Activated CD8-positive, alpha-beta memory T cell treated with anti-CD3 and anti-CD28 coated beads for 48 hours (primary cell): ENCODE measurements around the gene DNAL1.
"Not testable (repeated sequence)": the region's sequence is repeated elsewhere in the genome, so short reads cannot be mapped to it uniquely, and the experiment has no call there.

Experiments
- DNase-seq, 3 experiments: peaks; one replicate each; pipeline ENCODE4 v3.0.0-alpha.2; 2020; ENCODE audit warnings: low read depth in 2 of 3, low spot score in 2 of 3

Gene DNAL1

GRCh38 chr14:73644531-73645247 lies at the start of gene DNAL1:
Gene DNAL1, plus strand, starts transcription at chr14:73644986. Its CDS starts 54 bp downstream, at chr14:73645040.
- peak; percentile 81 to 86 (median 82) for DNase-seq

GRCh38 chr14:73599499-73599898 lies 45.3 kb upstream of the DNAL1 start:
- no peak for DNase-seq

DNA sequence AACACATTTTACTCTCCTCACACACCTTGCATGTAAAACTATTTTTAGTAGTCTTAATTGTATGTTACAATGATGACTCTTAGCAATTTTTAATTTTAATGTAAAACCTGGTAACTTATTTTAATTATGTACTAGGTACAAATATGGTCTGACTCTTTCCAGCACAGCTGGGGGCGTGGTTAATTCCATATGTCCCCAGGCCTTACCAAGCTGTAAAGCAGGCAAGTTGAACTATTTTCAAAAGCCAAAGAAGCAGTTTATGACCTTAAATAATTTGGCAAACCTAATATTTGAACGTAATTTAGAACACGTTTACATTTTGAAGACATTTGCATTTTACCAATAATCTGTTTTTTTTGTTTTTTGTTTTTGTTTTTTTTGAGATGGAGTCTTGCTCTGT lies 41.8 kb upstream of the DNAL1 start:
- no peak for DNase-seq

GRCh38 chr14:73606271-73606670 lies 38.5 kb upstream of the DNAL1 start:
- no peak for DNase-seq

GRCh38 chr14:73607241-73607640 lies 37.5 kb upstream of the DNAL1 start:
- DNase-seq, result no peak

DNA sequence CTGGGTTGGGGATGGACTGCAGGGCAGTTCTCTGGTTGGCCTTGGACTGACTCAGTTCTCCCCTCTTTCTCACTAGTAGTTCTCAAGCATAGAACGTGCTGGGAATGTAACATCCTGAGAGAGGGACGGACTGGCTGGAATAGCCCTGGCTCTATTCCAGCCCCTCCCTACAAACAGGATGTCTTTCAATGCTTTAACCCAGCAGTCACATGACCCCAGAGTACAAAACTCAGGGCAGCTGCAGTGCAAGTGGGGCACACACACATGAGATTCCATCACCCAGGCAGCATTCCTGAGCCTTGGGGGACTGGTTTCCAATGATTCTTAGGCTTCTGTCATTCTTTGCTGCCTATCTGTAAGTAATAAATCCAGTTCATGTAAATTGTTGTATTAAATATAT lies 34.1 kb upstream of the DNAL1 start:
- no peak for DNase-seq

DNA sequence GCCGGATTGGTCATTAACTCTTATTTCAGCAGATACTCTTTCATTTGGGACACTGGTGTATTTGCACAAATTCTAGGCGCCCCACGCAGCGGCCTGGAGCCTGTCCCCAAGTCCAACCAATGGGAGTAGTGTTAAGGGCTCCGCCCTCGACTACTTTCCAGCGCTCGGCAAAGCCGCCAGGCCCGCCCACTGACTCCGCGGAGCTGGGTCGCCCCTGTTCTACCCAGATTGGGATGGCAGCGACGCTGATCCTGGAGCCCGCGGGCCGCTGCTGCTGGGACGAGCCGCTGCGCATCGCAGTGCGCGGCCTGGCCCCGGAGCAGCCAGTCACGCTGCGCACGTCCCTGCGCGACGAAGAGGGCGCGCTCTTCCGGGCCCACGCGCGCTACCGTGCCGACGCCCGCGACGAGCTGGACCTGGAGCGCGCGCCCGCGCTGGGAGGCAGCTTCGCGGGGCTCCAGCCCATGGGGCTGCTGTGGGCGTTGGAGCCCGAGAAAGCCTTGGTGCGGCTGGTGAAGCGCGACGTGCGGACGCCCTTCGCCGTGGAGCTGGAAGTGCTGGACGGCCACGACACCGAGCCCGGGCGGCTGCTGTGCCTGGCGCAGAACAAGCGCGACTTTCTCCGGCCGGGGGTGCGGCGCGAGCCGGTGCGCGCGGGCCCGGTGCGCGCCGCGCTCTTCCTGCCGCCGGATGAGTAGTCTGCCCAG lies 32.3 kb upstream of the DNAL1 start, which contains the start of gene ACOT6:
ACOT6 (plus strand) TSS at position 179 of the 707 bp plus-strand sequence; CDS start at position 234, 55 bp downstream.
- DNase-seq, result peak; percentile 30 to 42 (median 40)

DNA sequence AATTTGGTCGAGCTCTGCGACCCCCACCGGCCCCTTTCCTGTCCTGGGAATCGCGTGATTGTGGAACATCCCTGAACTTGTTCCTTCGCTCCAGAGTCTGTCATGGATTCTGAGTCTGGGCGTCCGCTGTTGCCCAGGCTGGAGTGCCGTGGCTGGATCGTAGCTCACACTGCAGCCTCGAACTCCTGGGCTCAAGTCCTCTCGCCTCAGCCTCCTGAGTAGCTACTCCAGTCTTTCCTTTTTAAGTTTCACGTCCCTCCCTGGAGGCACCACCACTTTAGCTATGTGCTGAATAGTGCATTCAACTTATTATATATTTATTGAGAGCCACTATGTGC lies 31.8 kb upstream of the DNAL1 start:
- no peak for DNase-seq

DNA sequence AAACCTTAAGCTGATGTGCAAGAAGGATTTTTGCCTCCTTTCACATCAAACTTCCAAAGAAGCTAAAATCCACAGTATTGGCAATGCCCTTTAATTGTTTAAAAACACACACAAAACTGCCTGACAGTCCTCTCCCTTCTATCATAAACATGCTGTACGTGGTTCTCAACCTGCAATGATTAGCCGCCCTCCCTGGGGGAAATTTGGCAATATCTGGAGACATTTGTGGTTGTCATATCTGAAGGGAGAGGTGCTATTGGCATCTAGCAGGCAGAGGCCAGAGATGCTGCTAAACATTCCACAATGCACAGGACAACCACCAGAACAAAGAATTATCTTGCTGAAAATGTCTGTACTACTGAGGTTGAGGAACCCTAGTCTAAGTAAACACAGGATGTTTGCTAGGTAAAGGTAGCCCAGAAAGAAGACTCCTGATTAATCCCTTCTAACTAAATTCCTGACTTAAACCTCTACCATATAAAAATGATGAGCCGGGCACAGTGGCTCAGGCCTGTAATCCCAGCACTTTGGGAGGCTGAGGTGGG lies 31.3 kb upstream of the DNAL1 start:
- no peak for DNase-seq

GRCh38 chr14:73616831-73617230 lies 28.0 kb upstream of the DNAL1 start:
- DNase-seq, result no peak

DNA sequence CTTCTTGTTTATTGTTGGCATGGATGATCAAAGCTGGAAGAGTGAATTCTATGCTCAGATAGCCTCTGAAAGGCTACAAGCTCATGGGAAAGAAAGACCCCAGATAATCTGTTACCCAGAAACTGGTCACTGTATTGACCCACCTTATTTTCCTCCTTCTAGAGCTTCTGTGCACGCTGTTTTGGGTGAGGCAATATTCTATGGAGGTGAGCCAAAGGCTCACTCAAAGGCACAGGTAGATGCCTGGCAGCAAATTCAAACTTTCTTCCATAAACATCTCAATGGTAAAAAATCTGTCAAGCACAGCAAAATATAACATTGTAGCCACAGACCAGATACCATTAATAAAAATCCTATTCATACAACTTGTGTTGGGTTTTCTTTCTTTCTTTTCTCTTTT lies 25.3 kb upstream of the DNAL1 start:
- DNase-seq, result no peak

GRCh38 chr14:73620268-73620667 lies 24.5 kb upstream of the DNAL1 start:
- no peak for DNase-seq

DNA sequence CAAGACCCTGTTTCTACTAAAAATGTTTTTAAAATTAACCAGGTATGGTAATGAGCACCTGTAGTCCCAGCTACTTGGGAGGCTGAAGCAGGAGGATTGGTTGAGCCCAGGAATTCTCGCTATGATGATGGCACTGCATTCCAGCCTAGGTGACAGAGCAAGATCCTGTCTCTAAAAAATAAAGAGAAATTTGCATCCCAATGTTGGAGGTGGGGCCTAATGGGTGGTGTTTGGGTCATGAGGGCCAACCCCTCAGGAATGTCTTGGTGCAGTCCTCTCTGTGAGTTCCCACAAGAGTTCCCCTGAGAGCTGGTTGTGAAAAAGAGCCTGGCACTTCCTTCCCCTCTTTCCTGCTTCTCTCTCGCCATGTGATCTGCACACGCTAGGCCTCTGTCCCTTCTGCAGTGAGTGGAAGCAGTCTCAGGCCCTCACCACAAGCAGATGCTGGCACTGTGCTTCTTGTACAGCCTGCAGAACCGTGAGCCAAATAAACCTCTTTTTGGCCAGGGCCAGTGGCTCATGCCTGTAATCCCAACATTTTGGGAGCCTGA lies 21.2 kb upstream of the DNAL1 start:
- DNase-seq, result no peak

GRCh38 chr14:73625706-73626105 lies 19.1 kb upstream of the DNAL1 start:
- DNase-seq, result no peak

DNA sequence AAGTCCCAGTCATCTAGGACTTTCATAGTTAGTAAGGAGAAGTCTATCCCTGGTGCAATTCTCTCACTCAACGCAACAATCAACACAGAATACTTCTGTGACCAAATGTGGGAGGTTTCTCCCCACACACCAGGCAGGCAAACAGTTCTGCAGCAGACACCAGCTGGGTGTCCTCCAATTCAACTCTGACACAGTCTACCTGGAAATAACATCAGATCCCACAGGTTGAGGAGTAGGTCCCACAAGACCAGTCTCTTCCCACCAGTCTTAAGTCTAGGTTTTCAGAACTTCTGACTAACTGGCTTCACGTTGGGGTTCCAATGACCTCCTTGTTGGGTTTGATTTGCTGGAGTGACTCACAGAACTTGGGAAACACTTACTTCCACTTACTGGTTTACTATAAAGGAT lies 17.6 kb upstream of the DNAL1 start:
- no peak for DNase-seq

DNA sequence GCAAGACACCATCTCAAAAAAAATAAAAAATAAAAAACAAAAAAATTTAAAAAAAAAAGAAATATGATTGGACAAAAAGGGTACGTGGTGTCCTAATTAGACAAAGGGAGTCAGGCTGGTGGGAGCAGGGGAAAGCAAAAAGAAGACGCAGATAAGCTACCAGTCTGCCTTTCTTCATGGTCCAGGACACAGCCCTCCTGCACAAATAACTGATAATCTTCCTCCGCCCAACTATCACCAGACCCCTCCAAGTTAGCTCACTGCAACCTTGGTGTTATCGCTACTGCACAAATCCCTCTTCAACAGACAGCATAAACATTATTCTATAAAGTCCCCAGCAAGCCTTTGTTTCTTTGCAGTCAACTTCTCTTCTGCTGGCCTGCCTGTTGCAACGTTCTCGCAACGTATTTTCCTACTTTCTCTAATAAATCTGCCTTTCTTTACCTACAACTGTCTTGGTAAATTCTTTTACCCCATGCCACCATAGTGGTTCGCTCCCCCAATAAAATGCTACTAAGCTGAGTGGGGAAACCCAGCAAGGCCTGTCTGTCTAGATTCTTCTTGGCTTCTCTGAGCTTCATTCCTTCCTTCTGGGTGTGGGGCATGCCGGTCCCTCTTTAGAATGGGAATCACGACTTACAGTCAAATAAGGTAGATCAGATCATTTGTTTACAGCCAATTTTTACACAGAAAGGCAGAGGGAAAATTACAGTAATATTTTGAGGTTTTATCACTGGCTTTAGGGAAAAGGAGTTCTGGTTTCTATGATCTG lies 14.6 kb upstream of the DNAL1 start:
- DNase-seq, result no peak

- DNase-seq, result peak in 2 of 3 experiments; percentile 20 to 24
These were observed 11.4 kb upstream of the DNAL1 start for GRCh38 chr14:73633116-73634010.

- no peak for DNase-seq
These were observed 10.6 kb upstream of the DNAL1 start for GRCh38 chr14:73634011-73634833.

DNA sequence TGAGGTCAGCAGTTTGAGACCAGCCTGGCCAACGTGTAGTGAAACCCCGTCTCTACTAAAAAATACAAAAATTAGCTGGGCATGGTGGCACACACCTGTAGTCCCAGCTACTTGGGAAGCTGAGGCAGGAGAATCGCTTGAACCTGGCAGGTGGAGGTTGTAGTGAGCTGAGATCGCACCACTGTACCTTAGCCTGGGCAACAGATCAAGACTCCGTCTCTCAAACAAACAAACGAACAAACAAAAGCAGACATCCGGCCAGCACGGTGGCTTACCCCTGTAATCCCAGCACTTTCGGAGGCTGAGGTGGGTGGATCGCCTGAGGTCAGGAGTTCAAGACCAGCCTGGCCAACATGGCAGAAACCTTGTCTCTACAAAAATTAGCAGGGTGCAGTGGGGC lies 8.4 kb upstream of the DNAL1 start:
- not testable (repeated sequence) for DNase-seq
